Muscle layer of duodenum (tissue), 2 donors: ENCODE measurements around the gene THAP3.
"Not testable (repeated sequence)": the region's sequence is repeated elsewhere in the genome, so short reads cannot be mapped to it uniquely, and the experiment has no call there.

ENCODE experiments used
- H3K27ac ChIP-seq: one replicate; pipeline ENCODE4 v1.7.0; 2013; ENCODE audit warnings: mild to moderate bottlenecking, low read length
- H3K27me3 ChIP-seq: one replicate; pipeline ENCODE4 v1.7.0; 2013; ENCODE audit warnings: low read depth, mild to moderate bottlenecking, control low read depth, low read length
- H3K36me3 ChIP-seq, 2 donors: one replicate each; pipeline ENCODE4 v1.7.0; 2013; ENCODE audit warnings: low read length in 2 of 2, control low read depth in 1 of 2, mild to moderate bottlenecking in 1 of 2; ENCODE audit not compliant: insufficient read depth in 2 of 2, control insufficient read depth in 1 of 2
- H3K4me1 ChIP-seq, 2 donors: one replicate each; pipeline ENCODE4 v1.7.0; 2013; ENCODE audit warnings: low read length in 2 of 2, mild to moderate bottlenecking in 2 of 2, control low read depth in 1 of 2, moderate library complexity in 1 of 2; ENCODE audit not compliant: insufficient read depth in 2 of 2, control insufficient read depth in 1 of 2
- H3K4me3 ChIP-seq, 2 donors: one replicate each; pipeline ENCODE4 v1.7.0; 2013; ENCODE audit warnings: low read length in 2 of 2, low read depth in 1 of 2, mild to moderate bottlenecking in 1 of 2
- H3K9me3 ChIP-seq, 2 donors: one replicate each; pipeline ENCODE4 v1.7.0; 2013; ENCODE audit warnings: low read length in 2 of 2, control low read depth in 1 of 2, mild to moderate bottlenecking in 1 of 2; ENCODE audit not compliant: control insufficient read depth in 1 of 2
- donor health status: healthy.

Gene THAP3

GRCh38 chr1:6645018-6645417 is 20.4 kb downstream of the THAP3 start:
- Histone ChIP-seq H3K36me3 (peaks cover 30 to 45% of the 10 kb centered on the region in 2 donors), H3K27ac (no peak overlapping the region)

GRCh38 chr1:6646499-6647148 is 22.0 kb downstream of the THAP3 start:
- no peak overlapping the region for H3K4me3 ChIP-seq
- H3K27me3 ChIP-seq = no peaks in the 10 kb centered on the region
- no peaks in the 10 kb centered on the region for H3K4me1 ChIP-seq
- no peak overlapping the region for H3K27ac ChIP-seq
- H3K36me3 ChIP-seq = peaks cover 32 to 47% of the 10 kb centered on the region in 2 donors
- no peaks in the 10 kb centered on the region for H3K9me3 ChIP-seq

More at GRCh38 chr1:6645018-6645417, 20.4 kb downstream of the THAP3 start:
- Histone ChIP-seq H3K4me1 (no peaks in the 10 kb centered on the region), H3K9me3 (no peaks in the 10 kb centered on the region), H3K27me3 (no peaks in the 10 kb centered on the region), H3K4me3 (no peak overlapping the region)

GRCh38 chr1:6648556-6648955 is 23.9 kb downstream of the THAP3 start:
- H3K36me3 ChIP-seq = peaks cover 39 to 59% of the 10 kb centered on the region in 2 donors
- no peak overlapping the region for H3K27ac ChIP-seq
- no peak overlapping the region for H3K4me3 ChIP-seq
- no peaks in the 10 kb centered on the region for H3K9me3 ChIP-seq
- no peaks in the 10 kb centered on the region for H3K4me1 ChIP-seq
- no peaks in the 10 kb centered on the region for H3K27me3 ChIP-seq

GRCh38 chr1:6651909-6652308 is 27.2 kb downstream of the THAP3 start:
- no peak overlapping the region for H3K27ac ChIP-seq
- H3K9me3 ChIP-seq = no peaks in the 10 kb centered on the region
- peaks cover 32 to 42% of the 10 kb centered on the region in 2 donors for H3K36me3 ChIP-seq
- H3K4me1 ChIP-seq = no peaks in the 10 kb centered on the region
- H3K27me3 ChIP-seq = no peaks in the 10 kb centered on the region
- no peak overlapping the region for H3K4me3 ChIP-seq

GRCh38 chr1:6652986-6653385 is 28.3 kb downstream of the THAP3 start:
- Histone ChIP-seq H3K9me3 (no peaks in the 10 kb centered on the region), H3K4me3 (no peak overlapping the region), H3K36me3 (peaks cover 34 to 42% of the 10 kb centered on the region in 2 donors), H3K4me1 (no peaks in the 10 kb centered on the region), H3K27ac (no peak overlapping the region), H3K27me3 (no peaks in the 10 kb centered on the region)

GRCh38 chr1:6653436-6654290 is 29.0 kb downstream of the THAP3 start:
- no peaks in the 10 kb centered on the region for H3K27me3 ChIP-seq
- H3K4me3 ChIP-seq = no peak overlapping the region
- no peak overlapping the region for H3K27ac ChIP-seq
- no peaks in the 10 kb centered on the region for H3K9me3 ChIP-seq
- peaks cover 35 to 39% of the 10 kb centered on the region in 2 donors for H3K36me3 ChIP-seq
- no peaks in the 10 kb centered on the region for H3K4me1 ChIP-seq

GRCh38 chr1:6657138-6657537 is 32.5 kb downstream of the THAP3 start:
- peaks cover 16 to 27% of the 10 kb centered on the region in 2 donors for H3K36me3 ChIP-seq
- H3K27me3 ChIP-seq = no peaks in the 10 kb centered on the region
- H3K4me3 ChIP-seq = no peak overlapping the region
- no peaks in the 10 kb centered on the region for H3K4me1 ChIP-seq
- H3K27ac ChIP-seq = no peak overlapping the region
- no peaks in the 10 kb centered on the region for H3K9me3 ChIP-seq

- Histone ChIP-seq H3K27me3 (no peaks in the 10 kb centered on the region), H3K4me3 (no peak overlapping the region), H3K27ac (no peak overlapping the region), H3K4me1 (no peaks in the 10 kb centered on the region), H3K9me3 (no peaks in the 10 kb centered on the region), H3K36me3 (peaks cover 4 to 16% of the 10 kb centered on the region in 2 donors)
These were observed 33.8 kb downstream of the THAP3 start for GRCh38 chr1:6658359-6659060.

- no peak overlapping the region for H3K4me3 ChIP-seq
- H3K27ac ChIP-seq = no peak overlapping the region
- H3K9me3 ChIP-seq = no peaks in the 10 kb centered on the region
- peaks cover 8 to 18% of the 10 kb centered on the region in 2 donors for H3K36me3 ChIP-seq
- H3K27me3 ChIP-seq = no peaks in the 10 kb centered on the region
- H3K4me1 ChIP-seq = no peaks in the 10 kb centered on the region
These were observed 35.9 kb downstream of the THAP3 start for GRCh38 chr1:6660415-6661049.

GRCh38 chr1:6662468-6662867 is 37.8 kb downstream of the THAP3 start:
- H3K27ac ChIP-seq, H3K4me1 ChIP-seq, H3K9me3 ChIP-seq, H3K27me3 ChIP-seq, H3K4me3 ChIP-seq: not testable (repeated sequence)
- peaks cover 25 to 36% of the 10 kb centered on the region in 2 donors for H3K36me3 ChIP-seq

GRCh38 chr1:6666696-6667095 is 42.0 kb downstream of the THAP3 start:
- no peaks in the 10 kb centered on the region for H3K4me1 ChIP-seq
- peaks cover 22 to 38% of the 10 kb centered on the region in 2 donors for H3K36me3 ChIP-seq

More at GRCh38 chr1:6666696-6667095, 42.0 kb downstream of the THAP3 start:
- H3K9me3 ChIP-seq = no peaks in the 10 kb centered on the region
- no peak overlapping the region for H3K4me3 ChIP-seq
- H3K27ac ChIP-seq = no peak overlapping the region
- no peaks in the 10 kb centered on the region for H3K27me3 ChIP-seq
